Lung (tissue), 12 donors: ENCODE measurements around the gene ZNF511. TPM values are rescaled to one million over a fixed set of nuclear protein-coding genes. Genes with fewer than 3 reads are reported as not detected.

Source experiments
- ATAC-seq: fragments of 200-7000 bp; cut with Tn5 transposase; one replicate; pipeline ENCODE4 v1.9.1; 2020; ENCODE audit warnings: moderate number of reproducible peaks; ENCODE audit not compliant: insufficient read depth, low FRiP score
- DNase-seq, 3 donors: peaks; one replicate each; pipeline ENCODE4 v3.0.0-alpha.2; 2013 to 2017
- H3K27ac ChIP-seq, 2 donors: one replicate each; pipeline ENCODE4 v1.5.1; 2013; ENCODE audit warnings: mild to moderate bottlenecking in 2 of 2, moderate library complexity in 2 of 2, control low read depth in 1 of 2, inconsistent platforms in 1 of 2, low read depth in 1 of 2, low read length in 1 of 2
- H3K27me3 ChIP-seq, 3 donors: one replicate each; pipeline ENCODE4 v1.5.1; 2013; ENCODE audit warnings: low read length in 2 of 3; ENCODE audit not compliant: control insufficient read depth in 3 of 3, insufficient read depth in 3 of 3
- H3K36me3 ChIP-seq, 4 donors: one replicate each; pipeline ENCODE4 v1.5.1; 2013; ENCODE audit warnings: low read length in 4 of 4, mild to moderate bottlenecking in 1 of 4, moderate library complexity in 1 of 4; ENCODE audit not compliant: control insufficient read depth in 4 of 4, insufficient read depth in 4 of 4
- H3K4me1 ChIP-seq, 5 donors: one replicate each; pipeline ENCODE4 v1.5.1; 2013; ENCODE audit warnings: low read length in 5 of 5, mild to moderate bottlenecking in 2 of 5, moderate library complexity in 1 of 5; ENCODE audit not compliant: control insufficient read depth in 5 of 5, insufficient read depth in 5 of 5
- H3K4me3 ChIP-seq: one replicate; pipeline ENCODE4 v1.5.1; 2013; ENCODE audit warnings: mild to moderate bottlenecking, control low read depth, moderate library complexity
- H3K9ac ChIP-seq, 2 donors: one replicate each; pipeline ENCODE4 v1.5.1; 2013; ENCODE audit warnings: low read length in 2 of 2, control low read depth in 1 of 2; ENCODE audit not compliant: insufficient read depth in 1 of 2
- H3K9me3 ChIP-seq, 4 donors: one replicate each; pipeline ENCODE4 v1.5.1; 2013; ENCODE audit warnings: low read length in 3 of 4, mild to moderate bottlenecking in 1 of 4, moderate library complexity in 1 of 4; ENCODE audit not compliant: control insufficient read depth in 4 of 4, insufficient read depth in 3 of 4
- CTCF ChIP-seq: IDR thresholded peaks from 2 replicates; pipeline ENCODE4 v1.5.1; 2012; ENCODE audit warnings: mild to moderate bottlenecking; ENCODE audit errors: control extremely low read depth, extremely low read depth
- WGBS, 2 donors: extraction: QIAGEN DNeasy Blood & Tissue Kit; methylation state at CpG; one replicate each; pipeline ENCODE4 v1.1.7; 2013; 5-methylcytosine and 5-hydroxymethylcytosine counted together
- polyA plus RNA-seq, 2 donors: library from polyadenylated mRNA; stranded (reverse); fragments of 200-250 nt; gene quantifications; one replicate each; pipeline ENCODE4 v1.2.1, GENCODE V29; 2013
- total RNA-seq, 2 donors: library from RNA; depleted of rRNA in 1 of 2; stranded (reverse); fragments of >200 nt in 1 of 2; gene quantifications; one replicate each; pipeline ENCODE4 v1.2.1, GENCODE V29; 2014 to 2021
- donor health status: control.
- donor health status: control.
- donor health status: Bipolar disorder and iron deficiency.
- donor health status: healthy.
- donor health status: DM: yes; HTN: yes; CAD: no.

The ZNF511 gene
- total and polyA plus RNA-seq, 4 donors, result 18.6 to 79.9 (median 43.6) TPM

DNA sequence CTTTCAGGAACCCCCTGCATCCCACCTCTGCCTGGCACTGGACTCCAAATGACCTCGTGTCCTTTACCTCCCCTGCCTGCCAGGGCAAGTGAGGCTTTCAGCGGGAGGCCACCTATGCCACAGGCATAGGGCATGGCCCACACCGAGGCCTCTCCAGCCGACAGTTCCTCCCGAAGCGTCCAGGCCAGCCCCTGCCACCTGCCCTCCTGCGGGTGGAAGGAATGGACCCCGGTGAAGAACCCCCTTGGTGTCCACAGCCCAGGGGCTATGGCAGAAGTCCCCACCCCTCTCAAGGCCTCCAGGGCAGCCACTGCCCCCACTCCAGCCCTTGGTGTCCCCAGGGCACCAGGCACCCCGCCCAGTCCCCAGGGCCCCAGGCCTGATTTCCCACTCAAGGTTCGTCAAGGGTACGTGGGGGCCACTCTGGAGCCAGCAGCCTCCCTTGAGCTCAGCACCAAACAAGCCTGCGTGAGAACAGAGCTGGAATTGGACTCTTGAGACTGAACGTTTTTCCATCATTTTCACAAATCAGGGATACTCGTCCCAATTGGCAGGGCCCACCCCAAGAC, 46.0 kb downstream of the ZNF511 start:
- no peak for TF ChIP-seq CTCF
- peaks cover 0 to 6% (median 0%) of the 10 kb centered on the region in 4 donors for H3K36me3 ChIP-seq
- ATAC-seq, result no peak
- no peaks in the 10 kb centered on the region for H3K9me3 ChIP-seq
- H3K27ac ChIP-seq, result no peak overlapping the region
- DNase-seq, result no peak
- H3K4me1 ChIP-seq, result peaks cover 0 to 10% (median 0%) of the 10 kb centered on the region in 5 donors
- no peaks in the 10 kb centered on the region for H3K27me3 ChIP-seq
- no peak overlapping the region for H3K4me3 ChIP-seq
- 96% methylated on average over 14 of the region's 14 CpGs for WGBS, 2 donors
- H3K9ac ChIP-seq, result no peak overlapping the region

DNA sequence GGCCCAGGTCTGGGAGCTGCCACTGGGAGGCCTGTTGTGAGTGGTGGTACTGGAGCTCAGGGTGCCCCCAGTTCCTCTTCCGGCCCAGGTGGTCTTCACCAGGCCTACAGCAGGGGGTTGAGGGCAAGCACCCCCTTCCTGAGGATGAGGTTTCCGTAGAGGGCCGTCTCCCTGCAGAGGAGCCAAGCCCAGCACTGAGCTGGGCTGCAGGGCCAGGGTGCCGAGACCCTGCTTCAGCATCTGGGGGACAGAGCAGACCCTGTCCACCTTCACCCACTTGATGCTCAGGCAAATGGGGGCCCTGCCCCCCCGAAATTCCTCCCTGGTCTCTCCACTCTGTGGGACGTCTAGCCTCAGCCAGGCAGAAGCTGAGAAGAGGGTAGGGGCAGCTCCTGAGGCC, 46.6 kb downstream of the ZNF511 start:
- no peak for ATAC-seq
- Histone ChIP-seq H3K27me3 (no peaks in the 10 kb centered on the region), H3K4me3 (no peak overlapping the region), H3K4me1 (peaks cover 0 to 10% (median 0%) of the 10 kb centered on the region in 5 donors), H3K9ac (no peak overlapping the region), H3K9me3 (no peaks in the 10 kb centered on the region), H3K27ac (no peak overlapping the region), H3K36me3 (peaks cover 0 to 6% (median 0%) of the 10 kb centered on the region in 4 donors)
- 94% methylated on average over 6 of the region's 6 CpGs for WGBS, 2 donors
- TF ChIP-seq CTCF, result no peak
- DNase-seq, result no peak

DNA sequence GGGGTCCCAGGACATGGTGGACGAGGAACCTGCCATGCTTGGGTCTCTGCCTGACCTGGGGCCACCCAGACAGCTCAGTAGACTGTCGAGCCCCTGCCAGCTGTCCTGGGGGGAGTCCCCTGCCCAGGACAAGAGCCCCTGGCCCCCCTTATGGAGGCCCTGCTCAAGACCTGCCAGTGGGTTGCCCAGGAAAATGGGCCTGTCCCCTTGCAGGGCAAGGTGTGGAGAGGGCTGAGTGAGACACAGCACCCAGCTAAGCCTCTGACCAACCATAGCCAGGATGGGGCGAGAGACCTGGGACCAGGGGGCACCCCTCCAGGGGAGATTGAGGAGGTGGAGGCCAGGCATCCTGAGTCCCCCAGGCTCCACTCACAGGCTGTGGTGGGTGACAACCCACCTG, 47.3 kb downstream of the ZNF511 start:
- peaks cover 0 to 10% (median 0%) of the 10 kb centered on the region in 5 donors for H3K4me1 ChIP-seq
- peaks cover 0 to under 1% (median 0%) of the 10 kb centered on the region in 4 donors for H3K9me3 ChIP-seq
- DNase-seq, result no peak
- H3K9ac ChIP-seq, result no peak overlapping the region
- no peak overlapping the region for H3K27ac ChIP-seq
- no peak overlapping the region for H3K4me3 ChIP-seq
- no peak for TF ChIP-seq CTCF
- WGBS, 2 donors, result 96 to 97% methylated on average over 3 of the region's 3 CpGs
- H3K27me3 ChIP-seq, result no peaks in the 10 kb centered on the region
- ATAC-seq, result no peak
- peaks cover 0 to 6% (median 0%) of the 10 kb centered on the region in 4 donors for H3K36me3 ChIP-seq
